Progenitor cell of endocrine pancreas (in vitro differentiated cells): ENCODE measurements around the gene UTF1. TPM values are rescaled to one million over a fixed set of nuclear protein-coding genes. Genes with fewer than 3 reads are reported as not detected.

ENCODE experiments used
- DNase-seq: peaks from one replicate; pipeline ENCODE4 v3.0.0; 2021; ENCODE audit warnings: low spot score; ENCODE audit not compliant: unreplicated experiment
- H3K27ac Mint-ChIP-seq: 2 replicates; pipeline ENCODE4 v1.8.0; 2021; ENCODE audit warnings: mild to moderate bottlenecking, moderate library complexity, mixed read lengths
- H3K27me3 Mint-ChIP-seq: 2 replicates; pipeline ENCODE4 v1.8.0; 2021; ENCODE audit warnings: mixed read lengths
- H3K36me3 Mint-ChIP-seq: 2 replicates; pipeline ENCODE4 v1.8.0; 2022; ENCODE audit warnings: mixed read lengths; ENCODE audit not compliant: insufficient read depth
- H3K4me1 Mint-ChIP-seq: 2 replicates; pipeline ENCODE4 v1.8.0; 2021; ENCODE audit warnings: low read depth, mixed read lengths
- H3K4me3 Mint-ChIP-seq: 2 replicates; pipeline ENCODE4 v1.8.0; 2021; ENCODE audit warnings: low read depth, mild to moderate bottlenecking, moderate library complexity, mixed read lengths
- H3K9me3 Mint-ChIP-seq: 2 replicates; pipeline ENCODE4 v1.8.0; 2021; ENCODE audit warnings: low read depth, mixed read lengths
- long read RNA-seq: library from polyadenylated mRNA; unstranded; transcript quantifications from one replicate; pipeline ENCODE4 v2.0.0, GENCODE V29; 2020
- total RNA-seq: library from RNA; stranded (reverse); gene quantifications from 2 replicates; pipeline ENCODE4 v1.2.1, GENCODE V29; 2021
- TF ChIP-seq, protein P1 (sequence below): fragments of 200-600 bp; sonication (generic); IDR thresholded peaks from one replicate; pipeline ENCODE4 v1.5.0; 2021; ENCODE audit warnings: antibody characterized with exemption, mild to moderate bottlenecking; ENCODE audit not compliant: unreplicated experiment

The UTF1 gene
- total RNA-seq = not detected in 2 replicates
- long read RNA-seq = 0 reads

DNA sequence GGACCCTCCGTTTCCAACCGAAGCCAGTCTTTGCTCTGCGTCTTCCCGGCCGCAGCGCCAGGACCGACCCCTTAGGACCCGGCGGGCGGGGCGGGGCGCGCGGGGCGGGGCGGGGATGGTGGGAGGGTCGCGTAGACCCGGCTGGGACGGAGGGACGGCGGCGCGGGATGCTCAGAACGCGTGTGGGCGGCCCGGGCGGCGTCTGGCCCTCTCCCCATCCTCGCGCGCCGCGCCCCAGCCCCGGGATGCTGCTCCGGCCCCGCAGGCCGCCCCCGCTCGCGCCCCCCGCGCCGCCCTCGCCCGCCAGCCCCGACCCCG lies at the start of gene UTF1:
Gene UTF1 (plus strand): TSS at position 174 of the 318 bp plus-strand sequence. CDS start 72 bp downstream, at position 246.
- H3K4me3 Mint-ChIP-seq = peak within 1 kb of the TSS; percentile 57
- H3K27ac Mint-ChIP-seq = no peak within 1 kb of the TSS
- DNase-seq = no peak
- H3K27me3 Mint-ChIP-seq = peaks cover 80% of the 10 kb centered on the region
- H3K4me1 Mint-ChIP-seq = peaks cover 2% of the 10 kb centered on the region
- no peaks in the 10 kb centered on the region for H3K36me3 Mint-ChIP-seq
- no peaks in the 10 kb centered on the region for H3K9me3 Mint-ChIP-seq
- TF ChIP-seq, protein P1, sequence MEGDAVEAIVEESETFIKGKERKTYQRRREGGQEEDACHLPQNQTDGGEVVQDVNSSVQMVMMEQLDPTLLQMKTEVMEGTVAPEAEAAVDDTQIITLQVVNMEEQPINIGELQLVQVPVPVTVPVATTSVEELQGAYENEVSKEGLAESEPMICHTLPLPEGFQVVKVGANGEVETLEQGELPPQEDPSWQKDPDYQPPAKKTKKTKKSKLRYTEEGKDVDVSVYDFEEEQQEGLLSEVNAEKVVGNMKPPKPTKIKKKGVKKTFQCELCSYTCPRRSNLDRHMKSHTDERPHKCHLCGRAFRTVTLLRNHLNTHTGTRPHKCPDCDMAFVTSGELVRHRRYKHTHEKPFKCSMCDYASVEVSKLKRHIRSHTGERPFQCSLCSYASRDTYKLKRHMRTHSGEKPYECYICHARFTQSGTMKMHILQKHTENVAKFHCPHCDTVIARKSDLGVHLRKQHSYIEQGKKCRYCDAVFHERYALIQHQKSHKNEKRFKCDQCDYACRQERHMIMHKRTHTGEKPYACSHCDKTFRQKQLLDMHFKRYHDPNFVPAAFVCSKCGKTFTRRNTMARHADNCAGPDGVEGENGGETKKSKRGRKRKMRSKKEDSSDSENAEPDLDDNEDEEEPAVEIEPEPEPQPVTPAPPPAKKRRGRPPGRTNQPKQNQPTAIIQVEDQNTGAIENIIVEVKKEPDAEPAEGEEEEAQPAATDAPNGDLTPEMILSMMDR = no peak

- no peak overlapping the region for H3K27ac Mint-ChIP-seq
- peaks cover 9% of the 10 kb centered on the region for H3K9me3 Mint-ChIP-seq
Measured at GRCh38 chr10:133180965-133181639, 48.9 kb upstream of the UTF1 start.

GRCh38 chr10:133182190-133182589 lies 47.8 kb upstream of the UTF1 start:
- Mint-ChIP-seq H3K27ac (no peak overlapping the region), H3K36me3 (peaks cover 5% of the 10 kb centered on the region), H3K4me1 (no peaks in the 10 kb centered on the region), H3K27me3 (no peaks in the 10 kb centered on the region), H3K4me3 (no peak overlapping the region), H3K9me3 (peaks cover 6% of the 10 kb centered on the region)
- no peak for DNase-seq
- TF ChIP-seq, protein P1 = no peak

More at GRCh38 chr10:133180965-133181639, 48.9 kb upstream of the UTF1 start:
- no peaks in the 10 kb centered on the region for H3K27me3 Mint-ChIP-seq
- peaks cover 5% of the 10 kb centered on the region for H3K36me3 Mint-ChIP-seq
- no peak overlapping the region for H3K4me3 Mint-ChIP-seq
- TF ChIP-seq, protein P1 = no peak
- no peak for DNase-seq
- no peaks in the 10 kb centered on the region for H3K4me1 Mint-ChIP-seq

- Mint-ChIP-seq H3K27ac (no peak overlapping the region), H3K4me1 (no peaks in the 10 kb centered on the region), H3K27me3 (no peaks in the 10 kb centered on the region), H3K4me3 (no peak overlapping the region), H3K36me3 (peaks cover 5% of the 10 kb centered on the region), H3K9me3 (no peaks in the 10 kb centered on the region)
- DNase-seq = no peak
- TF ChIP-seq, protein P1 = no peak
Measured at GRCh38 chr10:133182791-133183645, 47.0 kb upstream of the UTF1 start.

DNA sequence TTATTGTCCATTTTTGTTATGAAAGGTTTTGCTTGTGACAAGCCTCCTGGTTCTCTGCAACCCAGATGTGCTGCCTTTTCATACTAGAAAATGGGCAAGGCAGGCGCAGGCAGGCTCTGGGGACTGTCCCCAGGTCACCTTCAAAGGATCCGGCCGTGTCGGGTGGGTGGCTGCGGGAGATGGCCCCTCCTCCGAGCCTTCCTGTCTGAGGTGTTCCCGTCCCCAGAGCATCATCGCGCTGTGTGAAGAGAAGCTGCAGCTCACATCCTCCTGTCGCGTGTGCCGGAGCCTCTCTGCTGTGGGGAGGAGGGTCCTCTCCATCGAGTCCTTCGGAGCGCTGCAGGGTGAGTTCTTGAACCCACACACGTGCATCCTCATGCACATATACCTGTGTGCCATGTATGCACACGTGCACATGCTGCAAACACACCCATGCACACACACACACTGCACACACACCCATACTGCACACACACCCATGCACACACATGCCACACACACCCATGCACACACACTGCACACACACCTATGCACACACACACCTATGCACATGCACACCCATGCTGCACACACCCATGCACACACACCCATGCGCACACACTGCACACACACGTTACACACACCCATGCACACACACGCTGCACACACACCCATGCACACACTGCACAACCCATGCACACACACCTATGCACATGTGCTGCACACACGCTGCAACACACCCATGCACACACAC lies 46.2 kb upstream of the UTF1 start:
- peaks cover 5% of the 10 kb centered on the region for H3K36me3 Mint-ChIP-seq
- DNase-seq = no peak
- TF ChIP-seq, protein P1 = no peak
- H3K27ac Mint-ChIP-seq = no peak overlapping the region
- H3K9me3 Mint-ChIP-seq = no peaks in the 10 kb centered on the region
- H3K27me3 Mint-ChIP-seq = no peaks in the 10 kb centered on the region
- no peaks in the 10 kb centered on the region for H3K4me1 Mint-ChIP-seq
- H3K4me3 Mint-ChIP-seq = no peak overlapping the region
